Esophagus muscularis mucosa (tissue), 4 donors: ENCODE results near the gene AUTS2.

Experiments used
- CTCF ChIP-seq, 3 experiments: fragments of 200-600 bp in 2 of 3; fragments of 450-650 bp in 1 of 3; sonication (generic) in 2 of 3; IDR thresholded peaks; one replicate each; pipeline ENCODE4 v1.5.1; 2017 to 2019; ENCODE audit warnings: antibody characterized with exemption in 3 of 3, mild to moderate bottlenecking in 2 of 3, moderate library complexity in 1 of 3
- EP300 ChIP-seq: sonication (generic); formaldehyde crosslinking; IDR thresholded peaks from one replicate; pipeline ENCODE4 v1.6.1; 2017; ENCODE audit warnings: antibody characterized with exemption
- POLR2A ChIP-seq: fragments of 450-650 bp; IDR thresholded peaks from one replicate; pipeline ENCODE4 v1.6.1; 2017; ENCODE audit warnings: antibody characterized with exemption, moderate library complexity, mild to moderate bottlenecking, low read depth

- no peak for TF ChIP-seq CTCF (IDR thresholded peaks at IDR 0.05)
- TF ChIP-seq POLR2A = no peak
- no peak for TF ChIP-seq EP300
Observed at GRCh38 chr7:69657331-69657730, 59.1 kb downstream of the AUTS2 start.
